HEK293T (cell line): ENCODE data around the gene CYP19A1.

Source experiments
- ARNT ChIP-seq: fragments of 450-650 bp; IDR thresholded peaks from 2 replicates; pipeline ENCODE4 v1.6.1; 2017; ENCODE audit warnings: mild to moderate bottlenecking
- ELF4 ChIP-seq: fragments of 450-650 bp; IDR thresholded peaks from 2 replicates; pipeline ENCODE4 v1.6.1; 2017; ENCODE audit warnings: antibody characterized with exemption
- FOXA1 ChIP-seq: fragments of 450-650 bp; IDR thresholded peaks from 2 replicates; pipeline ENCODE4 v1.6.1; 2016; ENCODE audit warnings: mild to moderate bottlenecking
- L3MBTL2 ChIP-seq: fragments of 450-650 bp; conservative IDR thresholded peaks from 2 replicates; pipeline ENCODE4 v1.6.1; 2016; ENCODE audit warnings: mild to moderate bottlenecking
- NFRKB ChIP-seq: fragments of 450-650 bp; IDR thresholded peaks from 2 replicates; pipeline ENCODE4 v1.6.1; 2016; ENCODE audit warnings: mild to moderate bottlenecking, moderate library complexity
- SP1 ChIP-seq: fragments of 450-650 bp; IDR thresholded peaks from 2 replicates; pipeline ENCODE4 v1.6.1; 2017
- SUZ12 ChIP-seq: fragments of 450-650 bp; IDR thresholded peaks from 2 replicates; pipeline ENCODE4 v1.6.1; 2016; ENCODE audit warnings: mild to moderate bottlenecking
- ZNF384 ChIP-seq: fragments of 450-650 bp; IDR thresholded peaks from 2 replicates; pipeline ENCODE4 v1.6.1; 2016

GRCh38 chr15:51232581-51232980, 105.8 kb downstream of the CYP19A1 start:
- no peak for TF ChIP-seq NFRKB
- TF ChIP-seq L3MBTL2: no peak
- TF ChIP-seq SUZ12: no peak
- TF ChIP-seq SP1: no peak
- no peak for TF ChIP-seq ARNT
- no peak for TF ChIP-seq ZNF384
- no peak for TF ChIP-seq FOXA1
- TF ChIP-seq ELF4: no peak
